Measurements from ENCODE around the gene OR2A2.

GRCh38 chr7:144137501-144137900, 28.1 kb downstream of the OR2A2 start:
- TF ChIP-seq CTCF (IDR thresholded peaks at IDR 0.05) (no peak), POLR2A (IDR thresholded peaks at IDR 0.05) (no peak)

All from tibial nerve (tissue), 3 donors.